LNCaP clone FGC (cell line): ENCODE measurements around the gene CMIP.

Source experiments
- DNase-seq: peaks from one replicate; pipeline ENCODE4 v3.0.0-alpha.2; 2011; ENCODE audit warnings: low read depth
- H3K4me3 ChIP-seq: 2 replicates; pipeline ENCODE4 v1.5.1; 2011; ENCODE audit warnings: mild to moderate bottlenecking, low read depth, low read length, control low read depth
- TF ChIP-seq, protein P1 (sequence below): IDR thresholded peaks from 2 replicates; pipeline ENCODE4 v1.5.1; 2012; ENCODE audit warnings: mild to moderate bottlenecking; ENCODE audit not compliant: control insufficient read depth, insufficient read depth; ENCODE audit errors: extremely low read depth

CMIP gene

DNA sequence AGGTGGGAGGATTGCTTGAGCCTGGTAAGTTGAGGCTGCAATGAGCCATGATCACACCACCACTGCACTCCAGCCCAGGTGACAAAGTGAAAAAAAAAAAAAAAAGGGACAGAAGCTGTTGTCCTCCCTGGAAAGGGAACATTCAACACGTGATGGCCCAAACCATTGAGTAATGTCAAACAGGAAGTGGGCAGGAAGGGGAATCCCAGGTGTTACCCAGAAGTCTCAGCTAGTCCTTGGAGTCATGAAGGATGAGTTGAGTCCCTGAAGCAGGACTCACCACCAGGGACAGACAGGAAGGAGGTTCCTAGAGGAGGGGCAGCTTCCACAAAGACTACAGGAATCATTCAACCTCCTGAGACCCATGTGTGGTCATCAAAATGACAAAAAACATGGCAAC lies 19.8 kb upstream of the CMIP start:
- DNase-seq = no peak
- TF ChIP-seq, protein P1, sequence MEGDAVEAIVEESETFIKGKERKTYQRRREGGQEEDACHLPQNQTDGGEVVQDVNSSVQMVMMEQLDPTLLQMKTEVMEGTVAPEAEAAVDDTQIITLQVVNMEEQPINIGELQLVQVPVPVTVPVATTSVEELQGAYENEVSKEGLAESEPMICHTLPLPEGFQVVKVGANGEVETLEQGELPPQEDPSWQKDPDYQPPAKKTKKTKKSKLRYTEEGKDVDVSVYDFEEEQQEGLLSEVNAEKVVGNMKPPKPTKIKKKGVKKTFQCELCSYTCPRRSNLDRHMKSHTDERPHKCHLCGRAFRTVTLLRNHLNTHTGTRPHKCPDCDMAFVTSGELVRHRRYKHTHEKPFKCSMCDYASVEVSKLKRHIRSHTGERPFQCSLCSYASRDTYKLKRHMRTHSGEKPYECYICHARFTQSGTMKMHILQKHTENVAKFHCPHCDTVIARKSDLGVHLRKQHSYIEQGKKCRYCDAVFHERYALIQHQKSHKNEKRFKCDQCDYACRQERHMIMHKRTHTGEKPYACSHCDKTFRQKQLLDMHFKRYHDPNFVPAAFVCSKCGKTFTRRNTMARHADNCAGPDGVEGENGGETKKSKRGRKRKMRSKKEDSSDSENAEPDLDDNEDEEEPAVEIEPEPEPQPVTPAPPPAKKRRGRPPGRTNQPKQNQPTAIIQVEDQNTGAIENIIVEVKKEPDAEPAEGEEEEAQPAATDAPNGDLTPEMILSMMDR = no peak

DNA sequence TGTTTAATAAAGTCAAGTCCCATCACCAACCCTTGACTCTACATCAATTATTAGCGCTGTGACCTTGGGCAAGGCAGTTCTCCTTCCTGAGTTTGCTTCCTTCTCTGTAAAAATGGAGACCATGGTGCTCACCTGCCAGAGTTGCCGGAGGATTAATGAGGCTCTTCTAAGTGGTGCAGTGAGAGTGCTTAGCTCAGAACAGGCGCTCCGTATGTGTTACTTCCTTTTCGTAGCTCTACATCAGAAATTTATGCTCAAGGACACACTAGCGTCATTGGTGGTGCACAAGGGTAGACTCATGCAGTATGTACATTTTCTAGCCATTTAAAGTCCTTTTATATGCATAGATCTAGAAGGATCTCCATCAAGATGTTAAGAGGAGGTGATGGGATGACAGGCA lies 17.4 kb upstream of the CMIP start:
- no peak for DNase-seq
- TF ChIP-seq, protein P1 = no peak
- H3K4me3 ChIP-seq = no peak overlapping the region

More for the DNA sequence above, 19.8 kb upstream of the CMIP start:
- no peak overlapping the region for H3K4me3 ChIP-seq

DNA sequence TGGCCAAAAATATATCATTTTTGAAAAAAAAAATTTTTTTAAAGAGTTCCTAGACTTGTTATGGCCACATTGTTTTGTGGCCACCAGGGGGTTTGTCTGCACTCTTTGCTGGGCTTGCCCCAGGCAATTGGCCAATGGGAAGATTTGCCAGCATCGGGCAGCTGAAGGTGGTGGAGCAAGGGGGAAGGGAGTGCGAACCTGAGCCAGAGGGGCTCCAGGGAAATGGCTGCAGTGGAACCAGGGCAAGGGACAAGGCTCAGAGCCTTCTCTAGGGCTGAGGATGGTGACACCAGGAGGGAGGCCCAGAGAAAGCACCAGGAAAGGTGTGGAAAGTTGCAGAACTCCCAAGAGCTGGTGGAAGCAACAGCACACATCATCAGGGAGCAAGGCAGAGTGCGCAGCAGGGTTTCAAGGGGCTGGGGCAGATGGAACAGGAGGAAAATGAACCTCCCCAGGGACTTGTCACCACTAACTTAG lies 15.5 kb upstream of the CMIP start:
- TF ChIP-seq, protein P1 = peak; percentile 14; the same call in 1 of the 2 replicates
- no peak for DNase-seq
- no peak overlapping the region for H3K4me3 ChIP-seq

DNA sequence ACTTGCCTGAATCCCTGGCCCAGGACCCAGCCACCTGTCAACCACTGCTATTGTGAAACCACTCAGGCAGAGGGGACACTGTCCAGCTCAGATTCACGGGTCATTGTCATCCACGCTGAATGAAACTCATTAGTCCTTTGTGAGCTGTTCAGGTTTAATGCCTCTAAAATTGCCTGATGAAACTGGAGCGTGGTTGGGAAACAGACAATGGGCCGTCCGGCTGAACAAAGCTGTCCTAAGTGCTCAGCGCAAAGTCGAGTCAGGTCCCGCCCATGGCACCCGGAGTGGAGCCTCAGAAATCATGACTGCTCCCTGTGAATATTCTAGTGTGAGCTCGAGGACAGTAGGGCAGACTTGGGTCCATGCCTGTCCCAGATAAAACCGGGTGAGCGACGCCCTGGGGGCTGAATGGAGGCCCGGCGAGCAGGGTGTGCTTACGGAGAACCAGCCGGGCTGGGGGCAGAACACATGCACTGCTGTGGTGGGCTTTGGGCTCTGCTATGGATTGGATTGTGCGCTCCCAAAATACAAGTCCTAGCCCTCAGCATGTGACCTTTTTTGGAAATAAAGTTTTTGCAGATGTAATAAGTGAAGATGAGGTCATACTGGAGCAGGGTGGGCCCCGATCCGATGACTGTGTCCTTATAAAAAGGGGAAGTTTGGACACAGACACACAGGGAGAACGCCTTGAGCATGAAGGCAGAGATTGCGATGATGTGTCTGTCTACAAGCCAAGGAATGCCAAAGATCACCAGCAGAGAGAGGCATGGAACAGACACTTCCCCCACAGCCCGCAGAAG lies 12.9 kb upstream of the CMIP start:
- H3K4me3 ChIP-seq = no peak overlapping the region
- TF ChIP-seq, protein P1 = no peak
- DNase-seq = no peak

DNA sequence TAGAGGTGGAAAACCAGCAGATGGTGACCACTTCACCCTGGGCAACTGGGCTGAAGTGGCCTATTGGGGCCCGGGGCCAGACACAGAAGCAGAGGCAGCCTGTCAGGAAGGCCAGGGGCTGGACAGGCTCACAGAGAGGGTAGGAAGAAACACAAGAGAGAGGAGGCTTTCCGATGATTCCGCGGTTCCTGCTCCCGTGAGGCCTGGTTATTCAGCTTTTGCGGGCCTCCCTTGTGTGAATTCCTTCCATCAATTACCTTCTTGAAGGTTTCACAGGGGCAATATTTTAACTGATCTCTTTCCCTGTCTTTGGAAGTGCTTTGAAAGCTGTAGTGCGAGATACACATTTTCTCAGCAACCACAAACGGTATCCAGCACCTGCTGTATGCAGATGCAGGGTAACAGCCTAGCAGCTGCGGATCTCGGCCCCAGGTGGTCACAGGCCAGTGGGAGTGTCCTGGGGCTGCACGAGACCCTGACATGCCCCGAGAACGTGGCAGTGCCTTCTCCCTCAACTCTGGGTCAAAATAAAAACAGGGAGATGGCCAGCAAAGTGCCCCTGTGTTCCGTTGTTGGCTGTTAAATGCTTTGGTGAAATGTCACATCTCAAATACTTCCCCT lies 11.6 kb upstream of the CMIP start:
- TF ChIP-seq, protein P1 = no peak
- no peak for DNase-seq
- no peak overlapping the region for H3K4me3 ChIP-seq

DNA sequence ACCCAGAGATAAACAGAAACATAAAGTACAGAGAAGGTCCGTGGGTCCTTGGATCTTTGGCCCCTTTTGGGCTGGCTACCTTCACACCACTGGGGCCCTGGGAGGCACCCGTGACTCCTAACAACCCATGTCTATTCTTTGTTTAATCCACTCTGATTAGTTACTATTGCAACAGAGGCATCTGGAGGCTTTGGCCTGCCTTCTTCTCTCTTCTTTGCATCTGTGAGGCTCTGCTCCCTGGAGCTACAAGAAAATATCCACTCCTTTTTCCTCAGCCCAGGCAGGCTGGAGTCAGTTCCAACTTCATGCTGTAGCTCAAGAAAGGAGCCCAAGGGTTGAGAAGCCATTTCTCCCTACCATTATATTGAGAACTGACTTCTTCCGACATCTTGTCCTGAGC lies 9.5 kb upstream of the CMIP start:
- no peak for DNase-seq
- TF ChIP-seq, protein P1 = no peak

More for the DNA sequence above, 9.5 kb upstream of the CMIP start:
- H3K4me3 ChIP-seq = no peak overlapping the region
